ENCODE data around the gene SCN2A. TPM values are rescaled to one million over a fixed set of nuclear protein-coding genes. Genes with fewer than 3 reads are reported as not detected.

SCN2A gene
- polyA plus RNA-seq, 2 of the 4 experiments (the other 2 are of a cell fraction) = 0.01 to 0.05 TPM

DNA sequence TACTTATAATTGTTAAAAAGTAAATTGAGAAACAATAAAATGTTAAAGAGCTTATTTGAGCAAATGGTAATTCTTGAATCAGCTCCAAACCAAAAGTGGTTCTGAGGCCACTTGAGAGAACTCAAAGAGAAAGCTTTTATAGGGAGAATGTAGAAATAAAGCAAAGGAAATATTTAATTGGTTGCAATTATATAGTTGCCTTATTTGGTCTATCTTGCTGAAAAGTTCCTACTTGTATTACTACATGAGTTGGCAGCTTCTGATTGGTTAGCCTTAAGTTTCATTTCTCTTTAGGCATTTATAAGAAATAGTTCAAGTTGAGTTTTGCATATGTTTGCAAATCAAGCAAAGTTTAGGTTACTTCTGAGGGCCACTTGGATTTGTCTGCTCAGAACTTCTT is 38.1 kb downstream of the SCN2A start:
- CTCF ChIA-PET = no interaction called here
- POLR2A ChIA-PET = no interaction called here
- FAIRE-seq (no peak), ATAC-seq (no peak), DNase-seq (ENCODE audit: low read depth in 1 of 2, low spot score in 1 of 2) (no peak)
- Histone ChIP-seq H3K4me3 (no peak overlapping the region), H3K27ac (no peak overlapping the region), H3K4me1 (no peaks in the 10 kb centered on the region), H3K4me2 (no peak overlapping the region), H3K9me3 (no peaks in the 10 kb centered on the region)
- TF ChIP-seq CBX8 (IDR thresholded peaks at IDR 0.05) (no peak), TP53 (CRISPR knock-in tag; IDR thresholded peaks at IDR 0.05) (no peak), BHLHE40 (IDR thresholded peaks at IDR 0.05; ENCODE audit: low read depth, low read length) (no peak), HEYL (CRISPR knock-in tag; IDR thresholded peaks at IDR 0.05) (no peak), RAD21 (conservative IDR thresholded peaks at IDR 0.05 in 1 of 2, IDR thresholded peaks at IDR 0.05 in 1 of 2) (no peak), TFCP2L1 (CRISPR knock-in tag; IDR thresholded peaks at IDR 0.05) (no peak), CHD2 (IDR thresholded peaks at IDR 0.05; ENCODE audit: low read length, partially characterized antibody) (no peak), NR3C1 (IDR thresholded peaks at IDR 0.05) (no peak), ESRRA (IDR thresholded peaks at IDR 0.05; ENCODE audit: borderline replicate concordance, low read length) (no peak), SMC3 (IDR thresholded peaks at IDR 0.05) (no peak), HOXB5 (CRISPR knock-in tag; IDR thresholded peaks at IDR 0.05) (no peak), CHD4 (IDR thresholded peaks at IDR 0.05; ENCODE audit: borderline replicate concordance) (no peak), KDM1A (IDR thresholded peaks at IDR 0.05; ENCODE audit: low read depth) (no peak)
- TF ChIP-seq, protein P1, sequence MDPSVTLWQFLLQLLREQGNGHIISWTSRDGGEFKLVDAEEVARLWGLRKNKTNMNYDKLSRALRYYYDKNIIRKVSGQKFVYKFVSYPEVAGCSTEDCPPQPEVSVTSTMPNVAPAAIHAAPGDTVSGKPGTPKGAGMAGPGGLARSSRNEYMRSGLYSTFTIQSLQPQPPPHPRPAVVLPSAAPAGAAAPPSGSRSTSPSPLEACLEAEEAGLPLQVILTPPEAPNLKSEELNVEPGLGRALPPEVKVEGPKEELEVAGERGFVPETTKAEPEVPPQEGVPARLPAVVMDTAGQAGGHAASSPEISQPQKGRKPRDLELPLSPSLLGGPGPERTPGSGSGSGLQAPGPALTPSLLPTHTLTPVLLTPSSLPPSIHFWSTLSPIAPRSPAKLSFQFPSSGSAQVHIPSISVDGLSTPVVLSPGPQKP (IDR thresholded peaks at IDR 0.05; ENCODE audit: low read depth, low read length) = no peak
- TF ChIP-seq, protein P2, sequence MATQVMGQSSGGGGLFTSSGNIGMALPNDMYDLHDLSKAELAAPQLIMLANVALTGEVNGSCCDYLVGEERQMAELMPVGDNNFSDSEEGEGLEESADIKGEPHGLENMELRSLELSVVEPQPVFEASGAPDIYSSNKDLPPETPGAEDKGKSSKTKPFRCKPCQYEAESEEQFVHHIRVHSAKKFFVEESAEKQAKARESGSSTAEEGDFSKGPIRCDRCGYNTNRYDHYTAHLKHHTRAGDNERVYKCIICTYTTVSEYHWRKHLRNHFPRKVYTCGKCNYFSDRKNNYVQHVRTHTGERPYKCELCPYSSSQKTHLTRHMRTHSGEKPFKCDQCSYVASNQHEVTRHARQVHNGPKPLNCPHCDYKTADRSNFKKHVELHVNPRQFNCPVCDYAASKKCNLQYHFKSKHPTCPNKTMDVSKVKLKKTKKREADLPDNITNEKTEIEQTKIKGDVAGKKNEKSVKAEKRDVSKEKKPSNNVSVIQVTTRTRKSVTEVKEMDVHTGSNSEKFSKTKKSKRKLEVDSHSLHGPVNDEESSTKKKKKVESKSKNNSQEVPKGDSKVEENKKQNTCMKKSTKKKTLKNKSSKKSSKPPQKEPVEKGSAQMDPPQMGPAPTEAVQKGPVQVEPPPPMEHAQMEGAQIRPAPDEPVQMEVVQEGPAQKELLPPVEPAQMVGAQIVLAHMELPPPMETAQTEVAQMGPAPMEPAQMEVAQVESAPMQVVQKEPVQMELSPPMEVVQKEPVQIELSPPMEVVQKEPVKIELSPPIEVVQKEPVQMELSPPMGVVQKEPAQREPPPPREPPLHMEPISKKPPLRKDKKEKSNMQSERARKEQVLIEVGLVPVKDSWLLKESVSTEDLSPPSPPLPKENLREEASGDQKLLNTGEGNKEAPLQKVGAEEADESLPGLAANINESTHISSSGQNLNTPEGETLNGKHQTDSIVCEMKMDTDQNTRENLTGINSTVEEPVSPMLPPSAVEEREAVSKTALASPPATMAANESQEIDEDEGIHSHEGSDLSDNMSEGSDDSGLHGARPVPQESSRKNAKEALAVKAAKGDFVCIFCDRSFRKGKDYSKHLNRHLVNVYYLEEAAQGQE (IDR thresholded peaks at IDR 0.05) = no peak
- TF ChIP-seq, protein P3, sequence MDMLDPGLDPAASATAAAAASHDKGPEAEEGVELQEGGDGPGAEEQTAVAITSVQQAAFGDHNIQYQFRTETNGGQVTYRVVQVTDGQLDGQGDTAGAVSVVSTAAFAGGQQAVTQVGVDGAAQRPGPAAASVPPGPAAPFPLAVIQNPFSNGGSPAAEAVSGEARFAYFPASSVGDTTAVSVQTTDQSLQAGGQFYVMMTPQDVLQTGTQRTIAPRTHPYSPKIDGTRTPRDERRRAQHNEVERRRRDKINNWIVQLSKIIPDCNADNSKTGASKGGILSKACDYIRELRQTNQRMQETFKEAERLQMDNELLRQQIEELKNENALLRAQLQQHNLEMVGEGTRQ (IDR thresholded peaks at IDR 0.05) = no peak

DNA sequence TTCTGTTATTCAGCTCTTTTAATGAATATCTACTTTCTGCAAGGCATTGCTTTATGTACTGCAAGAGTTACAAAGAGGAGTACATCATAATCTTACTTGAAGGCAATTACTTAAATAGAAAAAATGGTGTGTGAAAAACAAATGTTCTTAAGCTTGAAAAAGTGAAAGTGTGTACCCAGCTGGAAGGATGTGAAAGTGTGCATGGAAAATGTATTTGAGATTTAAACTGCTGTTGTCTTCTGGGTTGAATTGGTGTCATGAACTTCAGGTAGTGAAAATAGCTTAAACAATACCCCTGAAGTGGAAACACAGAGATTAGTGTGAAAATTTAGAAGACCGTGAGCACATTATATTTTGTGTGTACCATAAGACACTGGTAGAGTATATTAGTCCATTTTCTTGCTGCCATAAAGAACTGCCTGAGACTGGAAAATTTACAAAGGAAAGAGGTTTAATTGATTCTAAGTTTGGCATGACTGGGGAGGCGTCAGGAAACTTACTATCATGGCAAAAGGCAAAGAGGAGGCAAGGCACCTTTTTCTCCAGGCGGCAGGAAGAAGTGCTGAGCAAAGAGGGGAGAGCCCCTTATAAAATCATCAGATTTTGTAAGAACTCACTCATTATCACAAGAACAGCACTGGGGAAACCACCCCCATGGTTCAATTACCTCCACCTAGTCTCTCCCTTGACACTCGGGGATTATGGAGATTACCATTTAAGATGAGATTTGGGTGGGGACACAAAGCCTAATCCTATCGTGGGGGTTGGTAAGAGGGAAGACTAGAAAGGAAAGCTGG is 38.8 kb downstream of the SCN2A start:
- ATAC-seq (no peak), FAIRE-seq (no peak)
- CTCF ChIA-PET = no interaction called here
- TF ChIP-seq HOXB13 (CRISPR knock-in tag; IDR thresholded peaks at IDR 0.05; ENCODE audit: low read depth) = no peak
- no peak for TF ChIP-seq ZFP36 (IDR thresholded peaks at IDR 0.05; ENCODE audit: borderline replicate concordance, partially characterized antibody)
- no peak for TF ChIP-seq FOXS1 (CRISPR knock-in tag; IDR thresholded peaks at IDR 0.05)
- TF ChIP-seq ESRRA (IDR thresholded peaks at IDR 0.05; ENCODE audit: borderline replicate concordance, low read length) = no peak
- TF ChIP-seq KDM5A (IDR thresholded peaks at IDR 0.05) = no peak
- TF ChIP-seq EHMT2 (IDR thresholded peaks at IDR 0.05; ENCODE audit: low read depth) = no peak
- TF ChIP-seq, protein P1 (IDR thresholded peaks at IDR 0.05; ENCODE audit: low read depth, low read length) = no peak
- TF ChIP-seq RNF2 (IDR thresholded peaks at IDR 0.05; ENCODE audit: borderline replicate concordance, low read depth) = no peak
- TF ChIP-seq BHLHE40 (IDR thresholded peaks at IDR 0.05; ENCODE audit: low read depth, low read length) = no peak
- TF ChIP-seq JUN (IDR thresholded peaks at IDR 0.05) = no peak
- no peak for TF ChIP-seq NPAS2 (CRISPR knock-in tag; IDR thresholded peaks at IDR 0.05; ENCODE audit: borderline replicate concordance)
- TF ChIP-seq, protein P4, sequence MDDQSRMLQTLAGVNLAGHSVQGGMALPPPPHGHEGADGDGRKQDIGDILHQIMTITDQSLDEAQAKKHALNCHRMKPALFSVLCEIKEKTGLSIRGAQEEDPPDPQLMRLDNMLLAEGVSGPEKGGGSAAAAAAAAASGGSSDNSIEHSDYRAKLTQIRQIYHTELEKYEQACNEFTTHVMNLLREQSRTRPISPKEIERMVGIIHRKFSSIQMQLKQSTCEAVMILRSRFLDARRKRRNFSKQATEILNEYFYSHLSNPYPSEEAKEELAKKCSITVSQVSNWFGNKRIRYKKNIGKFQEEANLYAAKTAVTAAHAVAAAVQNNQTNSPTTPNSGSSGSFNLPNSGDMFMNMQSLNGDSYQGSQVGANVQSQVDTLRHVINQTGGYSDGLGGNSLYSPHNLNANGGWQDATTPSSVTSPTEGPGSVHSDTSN (IDR thresholded peaks at IDR 0.05) = no peak
- no peak for TF ChIP-seq MYC (IDR thresholded peaks at IDR 0.05; ENCODE audit: borderline replicate concordance, low read length)

More for the DNA sequence above, 38.8 kb downstream of the SCN2A start:
- POLR2A ChIA-PET = no interaction called here
- DNase-seq (ENCODE audit: low read depth in 1 of 2, low spot score in 1 of 2) = no peak
- no peak overlapping the region for H3K4me3 ChIP-seq
- H3K9me3 ChIP-seq = no peaks in the 10 kb centered on the region
- no peak overlapping the region for H3K27ac ChIP-seq
- no peak overlapping the region for H3K4me2 ChIP-seq
- H3K4me1 ChIP-seq = no peaks in the 10 kb centered on the region
- 34% methylated on average over 5 of the region's 5 CpGs for WGBS (ENCODE audit: missing lambda C conversion rate)

Data from A549 (cell line).